ENCODE results near the gene AIRE.

DNA sequence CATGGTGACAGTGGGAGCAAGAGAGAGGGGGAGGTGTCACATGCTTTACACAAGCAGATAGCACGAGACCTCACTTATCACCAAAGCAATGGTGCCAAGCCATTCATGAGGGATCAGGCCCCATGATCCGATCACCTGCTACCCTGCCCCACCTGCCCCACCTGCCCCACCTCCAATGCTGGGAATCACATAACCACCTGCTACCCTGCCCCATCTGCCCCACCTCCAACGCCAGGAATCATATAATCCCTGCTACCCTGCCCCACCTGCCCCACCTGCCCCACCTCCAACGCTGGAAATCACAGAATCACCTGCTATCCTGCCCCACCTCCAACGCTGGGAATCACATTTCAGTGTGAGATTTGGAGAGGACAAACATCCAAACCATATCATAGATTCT, 10.6 kb upstream of the AIRE start:
- TF ChIP-seq, protein P1, sequence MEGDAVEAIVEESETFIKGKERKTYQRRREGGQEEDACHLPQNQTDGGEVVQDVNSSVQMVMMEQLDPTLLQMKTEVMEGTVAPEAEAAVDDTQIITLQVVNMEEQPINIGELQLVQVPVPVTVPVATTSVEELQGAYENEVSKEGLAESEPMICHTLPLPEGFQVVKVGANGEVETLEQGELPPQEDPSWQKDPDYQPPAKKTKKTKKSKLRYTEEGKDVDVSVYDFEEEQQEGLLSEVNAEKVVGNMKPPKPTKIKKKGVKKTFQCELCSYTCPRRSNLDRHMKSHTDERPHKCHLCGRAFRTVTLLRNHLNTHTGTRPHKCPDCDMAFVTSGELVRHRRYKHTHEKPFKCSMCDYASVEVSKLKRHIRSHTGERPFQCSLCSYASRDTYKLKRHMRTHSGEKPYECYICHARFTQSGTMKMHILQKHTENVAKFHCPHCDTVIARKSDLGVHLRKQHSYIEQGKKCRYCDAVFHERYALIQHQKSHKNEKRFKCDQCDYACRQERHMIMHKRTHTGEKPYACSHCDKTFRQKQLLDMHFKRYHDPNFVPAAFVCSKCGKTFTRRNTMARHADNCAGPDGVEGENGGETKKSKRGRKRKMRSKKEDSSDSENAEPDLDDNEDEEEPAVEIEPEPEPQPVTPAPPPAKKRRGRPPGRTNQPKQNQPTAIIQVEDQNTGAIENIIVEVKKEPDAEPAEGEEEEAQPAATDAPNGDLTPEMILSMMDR (IDR thresholded peaks at IDR 0.05): no peak
- TF ChIP-seq EZH2phosphoT487 (IDR thresholded peaks at IDR 0.05): no peak
- no peak for TF ChIP-seq EZH2 (IDR thresholded peaks at IDR 0.05)
